BJ (cell line): ENCODE results near the gene KRTAP1-5. TPM values are rescaled to one million over a fixed set of nuclear protein-coding genes. Genes with fewer than 3 reads are reported as not detected.

ENCODE experiments used
- CTCF ChIA-PET: fragments of 350-600 bp; formaldehyde crosslinking; extraction: SDS; loops from one replicate; lab custom pipeline; 2021; ENCODE audit warnings: antibody characterized with exemption, inconsistent platforms; lab: Yijun Ruan, JAX
- POLR2A ChIA-PET: fragments of 300-600 bp; sonication (Branson Sonifier 250); formaldehyde crosslinking; extraction: SDS; loops from one replicate; lab custom pipeline; 2021; ENCODE audit warnings: antibody characterized with exemption; lab: Charles Lee
- DNase-seq: peaks from one replicate; pipeline ENCODE4 v3.0.0-alpha.2; 2011; ENCODE audit warnings: low read depth
- H3K27me3 ChIP-seq: 2 replicates; pipeline ENCODE4 v1.6.0; 2011; ENCODE audit warnings: low read length; ENCODE audit not compliant: control insufficient read depth, insufficient read depth
- H3K36me3 ChIP-seq: 2 replicates; pipeline ENCODE4 v1.5.1; 2011; ENCODE audit warnings: low read length; ENCODE audit not compliant: control insufficient read depth, insufficient read depth
- H3K4me3 ChIP-seq: 2 replicates; pipeline ENCODE4 v1.5.1; 2011; ENCODE audit warnings: low read depth, mild to moderate bottlenecking, control low read depth, low read length
- polyA plus RNA-seq: library from polyadenylated mRNA; depleted of rRNA; stranded (reverse); fragments of >200 nt; gene quantifications from 2 replicates; pipeline ENCODE4 v1.2.3, GENCODE V29; 2011; rRNA removed
- small RNA-seq: library from RNA; depleted of rRNA; stranded (forward); fragments of <200 nt; gene quantifications from one replicate; pipeline ENCODE3, GENCODE V24; 2012; ENCODE audit warnings: low replicate concordance, low read depth; ENCODE audit not compliant: insufficient read length
- TF ChIP-seq, protein P1 (sequence below): IDR thresholded peaks from 2 replicates; pipeline ENCODE4 v1.5.1; 2011; ENCODE audit warnings: low read depth, mild to moderate bottlenecking, control low read depth, inconsistent platforms, low read length, moderate library complexity; ENCODE audit not compliant: insufficient read depth

The KRTAP1-5 gene
- polyA plus RNA-seq, 1 experiment: 65.1 TPM

GRCh38 chr17:40984226-40984625 is 42.8 kb downstream of the KRTAP1-5 start, which contains the start of gene KRT40:
Gene KRT40 (minus strand): TSS chr17:40984326. CDS start chr17:40984273, 53 bp downstream.
- CTCF ChIA-PET: no interaction called here
- no peaks in the 10 kb centered on the region for H3K36me3 ChIP-seq
- no peak within 1 kb of the TSS for H3K4me3 ChIP-seq
- no peaks in the 10 kb centered on the region for H3K27me3 ChIP-seq
- POLR2A ChIA-PET: no interaction called here
- DNase-seq: no peak
- TF ChIP-seq, protein P1, sequence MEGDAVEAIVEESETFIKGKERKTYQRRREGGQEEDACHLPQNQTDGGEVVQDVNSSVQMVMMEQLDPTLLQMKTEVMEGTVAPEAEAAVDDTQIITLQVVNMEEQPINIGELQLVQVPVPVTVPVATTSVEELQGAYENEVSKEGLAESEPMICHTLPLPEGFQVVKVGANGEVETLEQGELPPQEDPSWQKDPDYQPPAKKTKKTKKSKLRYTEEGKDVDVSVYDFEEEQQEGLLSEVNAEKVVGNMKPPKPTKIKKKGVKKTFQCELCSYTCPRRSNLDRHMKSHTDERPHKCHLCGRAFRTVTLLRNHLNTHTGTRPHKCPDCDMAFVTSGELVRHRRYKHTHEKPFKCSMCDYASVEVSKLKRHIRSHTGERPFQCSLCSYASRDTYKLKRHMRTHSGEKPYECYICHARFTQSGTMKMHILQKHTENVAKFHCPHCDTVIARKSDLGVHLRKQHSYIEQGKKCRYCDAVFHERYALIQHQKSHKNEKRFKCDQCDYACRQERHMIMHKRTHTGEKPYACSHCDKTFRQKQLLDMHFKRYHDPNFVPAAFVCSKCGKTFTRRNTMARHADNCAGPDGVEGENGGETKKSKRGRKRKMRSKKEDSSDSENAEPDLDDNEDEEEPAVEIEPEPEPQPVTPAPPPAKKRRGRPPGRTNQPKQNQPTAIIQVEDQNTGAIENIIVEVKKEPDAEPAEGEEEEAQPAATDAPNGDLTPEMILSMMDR: no peak

- no peak for DNase-seq
- CTCF ChIA-PET: interaction anchor here (1.7 to 1.8 kb wide), 2 partner anchors 10 to 14 kb away, joined by 4 to 11 read pairs; no protein-coding TSS in a partner anchor
- TF ChIP-seq, protein P1: no peak
- POLR2A ChIA-PET: no interaction called here
- Histone ChIP-seq H3K36me3 (no peaks in the 10 kb centered on the region), H3K27me3 (no peaks in the 10 kb centered on the region), H3K4me3 (no peak overlapping the region)
Observed at GRCh38 chr17:40981115-40981514, 45.9 kb downstream of the KRTAP1-5 start.

- Histone ChIP-seq H3K27me3 (no peaks in the 10 kb centered on the region), H3K36me3 (no peaks in the 10 kb centered on the region), H3K4me3 (no peak overlapping the region)
- TF ChIP-seq, protein P1: no peak
- ChIA-PET POLR2A (interaction anchor here (0.6 kb wide), 1 partner anchor 79 kb away, joined by 5 read pairs; no protein-coding TSS in a partner anchor), CTCF (interaction anchor here (1.7 to 1.8 kb wide), 2 partner anchors 9 to 13 kb away, joined by 4 to 11 read pairs; no protein-coding TSS in a partner anchor)
- DNase-seq: no peak
Observed at GRCh38 chr17:40980596-40980995, 46.4 kb downstream of the KRTAP1-5 start.

DNA sequence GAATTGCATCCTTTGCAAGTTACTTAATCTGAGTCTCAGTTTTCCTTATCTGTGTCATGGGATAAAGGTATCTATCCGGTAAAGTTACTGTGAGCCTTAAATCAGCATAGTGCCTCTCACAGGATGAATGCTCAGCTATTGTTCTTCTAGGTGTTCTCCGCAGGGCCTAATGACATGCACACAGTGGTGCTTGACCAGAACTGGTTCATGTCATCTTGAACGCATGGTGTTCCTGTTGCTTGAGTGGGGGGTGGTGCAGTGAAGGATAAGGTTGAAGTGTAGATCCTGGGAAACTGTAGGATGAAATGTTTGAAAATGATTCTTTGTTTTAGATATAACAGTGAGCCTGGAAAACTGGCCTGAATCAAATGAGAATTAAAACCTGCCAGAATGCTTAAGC is 46.9 kb downstream of the KRTAP1-5 start:
- no peak for DNase-seq
- POLR2A ChIA-PET: interaction anchor here (0.6 kb wide), 1 partner anchor 79 kb away, joined by 5 read pairs; no protein-coding TSS in a partner anchor
- TF ChIP-seq, protein P1: no peak
- no peaks in the 10 kb centered on the region for H3K27me3 ChIP-seq
- H3K36me3 ChIP-seq: no peaks in the 10 kb centered on the region
- H3K4me3 ChIP-seq: no peak overlapping the region
- CTCF ChIA-PET: interaction anchor here (1.7 kb wide), 1 partner anchor 9 kb away, joined by 11 read pairs; no protein-coding TSS in a partner anchor

GRCh38 chr17:40978575-40979151 is 48.3 kb downstream of the KRTAP1-5 start:
- DNase-seq: no peak
- TF ChIP-seq, protein P1: no peak
- Histone ChIP-seq H3K36me3 (no peaks in the 10 kb centered on the region), H3K4me3 (no peak overlapping the region), H3K27me3 (no peaks in the 10 kb centered on the region)
- ChIA-PET CTCF (no interaction called here), POLR2A (no interaction called here)

Small RNA genes lying within 50 kb of the gene (small RNA-seq; reads per million reads assigned to genes)
- gene KRTAP3-4P: not detected

Other genes with a start within 250 kb of the KRTAP1-5 start
- gene KRT27, start 244.7 kb downstream of the KRTAP1-5 start, polyA plus RNA-seq: not detected in 2 replicates
- not detected in 2 replicates for gene KRT28, start 227.2 kb downstream of the KRTAP1-5 start, polyA plus RNA-seq
- gene KRT10, start 204.6 kb downstream of the KRTAP1-5 start, polyA plus RNA-seq: 6.4 and 16.1 TPM in 2 replicates
- gene KRT12, start 160.0 kb downstream of the KRTAP1-5 start, polyA plus RNA-seq: not detected in 2 replicates
- gene KRT20, start 142.0 kb downstream of the KRTAP1-5 start, polyA plus RNA-seq: not detected in 2 replicates
- gene KRT23, start 89.6 kb downstream of the KRTAP1-5 start, polyA plus RNA-seq: 0.09 and 0.11 TPM in 2 replicates
- not detected in 2 replicates for gene KRT39, start 60.3 kb downstream of the KRTAP1-5 start, polyA plus RNA-seq
- gene KRT40, start 42.9 kb downstream of the KRTAP1-5 start, polyA plus RNA-seq: not detected in 2 replicates
- not detected in 2 replicates for gene KRTAP3-3, start 33.0 kb downstream of the KRTAP1-5 start, polyA plus RNA-seq
- not detected in 2 replicates for gene KRTAP3-2, start 27.3 kb downstream of the KRTAP1-5 start, polyA plus RNA-seq
- gene KRTAP3-1, start 18.1 kb downstream of the KRTAP1-5 start, polyA plus RNA-seq: 0.16 TPM in 1 of 2 replicates, not detected in the other
- not detected in 2 replicates for gene KRTAP1-4, start 3.0 kb upstream of the KRTAP1-5 start, polyA plus RNA-seq
- not detected in 2 replicates for gene KRTAP1-3, start 7.7 kb upstream of the KRTAP1-5 start, polyA plus RNA-seq
- gene KRTAP1-1, start 14.2 kb upstream of the KRTAP1-5 start, polyA plus RNA-seq: 0.32 TPM in 1 of 2 replicates, not detected in the other
- not detected in 2 replicates for gene KRTAP2-1, start 20.1 kb upstream of the KRTAP1-5 start, polyA plus RNA-seq
- gene KRTAP2-2, start 28.0 kb upstream of the KRTAP1-5 start, polyA plus RNA-seq: 0.16 TPM in 1 of 2 replicates, not detected in the other
- 1.3 and 1.4 TPM in 2 replicates for gene KRTAP2-3, start 32.9 kb upstream of the KRTAP1-5 start, polyA plus RNA-seq
- gene KRTAP2-4, start 38.7 kb upstream of the KRTAP1-5 start, polyA plus RNA-seq: not detected in 2 replicates
- not detected in 2 replicates for gene KRTAP4-7, start 56.9 kb upstream of the KRTAP1-5 start, polyA plus RNA-seq
- not detected in 2 replicates for gene KRTAP4-8, start 70.9 kb upstream of the KRTAP1-5 start, polyA plus RNA-seq
- gene KRTAP4-16, start 75.0 kb upstream of the KRTAP1-5 start, polyA plus RNA-seq: not detected in 2 replicates
- gene KRTAP4-9, start 78.2 kb upstream of the KRTAP1-5 start, polyA plus RNA-seq: not detected in 2 replicates
- not detected in 2 replicates for gene KRTAP4-11, start 91.2 kb upstream of the KRTAP1-5 start, polyA plus RNA-seq
- gene KRTAP4-12, start 97.0 kb upstream of the KRTAP1-5 start, polyA plus RNA-seq: 0.11 TPM in 1 of 2 replicates, not detected in the other
- not detected in 2 replicates for gene KRTAP4-6, start 113.3 kb upstream of the KRTAP1-5 start, polyA plus RNA-seq
- not detected in 2 replicates for gene KRTAP4-5, start 122.6 kb upstream of the KRTAP1-5 start, polyA plus RNA-seq
- gene KRTAP4-4, start 133.5 kb upstream of the KRTAP1-5 start, polyA plus RNA-seq: not detected in 2 replicates
- gene KRTAP4-3, start 141.0 kb upstream of the KRTAP1-5 start, polyA plus RNA-seq: not detected in 2 replicates
- gene KRTAP4-2, start 151.0 kb upstream of the KRTAP1-5 start, polyA plus RNA-seq: not detected in 2 replicates
- 0.12 TPM in 1 of 2 replicates, not detected in the other for gene KRTAP4-1, start 157.7 kb upstream of the KRTAP1-5 start, polyA plus RNA-seq
- gene KRTAP9-1, start 162.7 kb upstream of the KRTAP1-5 start, polyA plus RNA-seq: not detected in 2 replicates
- gene KRTAP9-2, start 199.4 kb upstream of the KRTAP1-5 start, polyA plus RNA-seq: not detected in 2 replicates
- gene KRTAP9-3, start 205.2 kb upstream of the KRTAP1-5 start, polyA plus RNA-seq: not detected in 2 replicates
- gene KRTAP9-8, start 210.8 kb upstream of the KRTAP1-5 start, polyA plus RNA-seq: not detected in 2 replicates
- gene KRTAP9-4, start 222.5 kb upstream of the KRTAP1-5 start, polyA plus RNA-seq: not detected in 2 replicates
- gene KRTAP9-9, start 228.2 kb upstream of the KRTAP1-5 start, polyA plus RNA-seq: not detected in 2 replicates
- not detected in 2 replicates for gene KRTAP9-6, start 238.2 kb upstream of the KRTAP1-5 start, polyA plus RNA-seq
- not detected in 2 replicates for gene KRTAP9-7, start 248.5 kb upstream of the KRTAP1-5 start, polyA plus RNA-seq